Activated CD4-positive, CD25-positive, alpha-beta regulatory T cell treated with anti-CD3 and anti-CD28 coated beads, Interleukin-2, amount 50 U/mL, for 16 hours (primary cell): ENCODE measurements around the gene GPAT2.
"Not testable (repeated sequence)": the region's sequence is repeated elsewhere in the genome, so short reads cannot be mapped to it uniquely, and the experiment has no call there.

Source experiments
- DNase-seq: peaks from one replicate; pipeline ENCODE4 v3.0.0-alpha.2; 2020; ENCODE audit warnings: low read depth, low spot score

Gene GPAT2

GRCh38 chr2:96034792-96035191 lies at the start of gene GPAT2:
GPAT2 (minus strand) TSS chr2:96034916; CDS start chr2:96032359, 2,557 bp downstream.
- DNase-seq: not testable (repeated sequence)

GRCh38 chr2:96083989-96084857 lies 49.5 kb upstream of the GPAT2 start:
- DNase-seq: no peak

- no peak for DNase-seq
These were observed 48.6 kb upstream of the GPAT2 start for GRCh38 chr2:96083064-96083939.

GRCh38 chr2:96082211-96083063 lies 47.7 kb upstream of the GPAT2 start:
- DNase-seq: no peak

- DNase-seq: no peak
These were observed 46.3 kb upstream of the GPAT2 start for GRCh38 chr2:96081042-96081441.

- no peak for DNase-seq
These were observed 40.6 kb upstream of the GPAT2 start for GRCh38 chr2:96075199-96075771.

- DNase-seq: no peak
These were observed 39.4 kb upstream of the GPAT2 start for GRCh38 chr2:96074156-96074555.

GRCh38 chr2:96073170-96073775 lies 38.6 kb upstream of the GPAT2 start:
- DNase-seq: no peak

- DNase-seq: no peak
These were observed 38.0 kb upstream of the GPAT2 start for GRCh38 chr2:96072746-96073145.

- not testable (repeated sequence) for DNase-seq
These were observed 37.3 kb upstream of the GPAT2 start for GRCh38 chr2:96071977-96072491.

- not testable (repeated sequence) for DNase-seq
These were observed 36.6 kb upstream of the GPAT2 start for GRCh38 chr2:96071087-96071976.

GRCh38 chr2:96070351-96070750 lies 35.6 kb upstream of the GPAT2 start:
- DNase-seq: not testable (repeated sequence)

- DNase-seq: not testable (repeated sequence)
These were observed 35.2 kb upstream of the GPAT2 start for GRCh38 chr2:96069878-96070277.

- not testable (repeated sequence) for DNase-seq
These were observed 33.3 kb upstream of the GPAT2 start for GRCh38 chr2:96067902-96068581.

GRCh38 chr2:96067098-96067660 lies 32.5 kb upstream of the GPAT2 start:
- DNase-seq: not testable (repeated sequence)

- not testable (repeated sequence) for DNase-seq
These were observed 31.8 kb upstream of the GPAT2 start for GRCh38 chr2:96066511-96066910.

- not testable (repeated sequence) for DNase-seq
These were observed 31.2 kb upstream of the GPAT2 start for GRCh38 chr2:96065954-96066353.

- no peak for DNase-seq
These were observed 30.7 kb upstream of the GPAT2 start for GRCh38 chr2:96065381-96065930.
